Measurements from ENCODE around the gene NEK7.
"Not testable (repeated sequence)": the region's sequence is repeated elsewhere in the genome, so short reads cannot be mapped to it uniquely, and the experiment has no call there.

Gene NEK7

GRCh38 chr1:198220428-198220827, 63.6 kb downstream of the NEK7 start:
- H3K4me3 ChIP-seq = no peak overlapping the region
- H3K27ac ChIP-seq = peak overlapping the region in 1 of 2 donors; percentile 0
- TF ChIP-seq, protein P1, sequence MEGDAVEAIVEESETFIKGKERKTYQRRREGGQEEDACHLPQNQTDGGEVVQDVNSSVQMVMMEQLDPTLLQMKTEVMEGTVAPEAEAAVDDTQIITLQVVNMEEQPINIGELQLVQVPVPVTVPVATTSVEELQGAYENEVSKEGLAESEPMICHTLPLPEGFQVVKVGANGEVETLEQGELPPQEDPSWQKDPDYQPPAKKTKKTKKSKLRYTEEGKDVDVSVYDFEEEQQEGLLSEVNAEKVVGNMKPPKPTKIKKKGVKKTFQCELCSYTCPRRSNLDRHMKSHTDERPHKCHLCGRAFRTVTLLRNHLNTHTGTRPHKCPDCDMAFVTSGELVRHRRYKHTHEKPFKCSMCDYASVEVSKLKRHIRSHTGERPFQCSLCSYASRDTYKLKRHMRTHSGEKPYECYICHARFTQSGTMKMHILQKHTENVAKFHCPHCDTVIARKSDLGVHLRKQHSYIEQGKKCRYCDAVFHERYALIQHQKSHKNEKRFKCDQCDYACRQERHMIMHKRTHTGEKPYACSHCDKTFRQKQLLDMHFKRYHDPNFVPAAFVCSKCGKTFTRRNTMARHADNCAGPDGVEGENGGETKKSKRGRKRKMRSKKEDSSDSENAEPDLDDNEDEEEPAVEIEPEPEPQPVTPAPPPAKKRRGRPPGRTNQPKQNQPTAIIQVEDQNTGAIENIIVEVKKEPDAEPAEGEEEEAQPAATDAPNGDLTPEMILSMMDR (IDR thresholded peaks at IDR 0.05) = no peak
- DNase-seq (ENCODE audit: low spot score) = no peak

DNA sequence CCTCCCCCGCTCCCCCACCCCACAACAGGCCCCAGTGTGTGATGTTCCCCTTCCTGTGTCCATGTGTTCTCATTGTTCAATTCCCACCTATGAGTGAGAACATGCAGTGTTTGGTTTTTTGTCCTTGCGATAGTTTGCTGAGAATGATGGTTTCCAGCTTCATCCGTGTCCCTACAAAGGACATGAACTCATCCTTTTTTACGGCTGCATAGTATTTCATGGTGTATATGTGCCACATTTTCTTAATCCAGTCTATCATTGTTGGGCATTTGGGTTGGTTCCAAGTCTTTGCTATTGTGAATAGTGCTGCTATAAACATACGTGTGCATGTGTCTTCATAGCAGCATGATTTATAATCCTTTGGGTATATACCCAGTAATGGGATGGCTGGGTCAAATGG, 70.2 kb downstream of the NEK7 start:
- H3K27ac ChIP-seq; H3K4me3 ChIP-seq; DNase-seq (ENCODE audit: low spot score): not testable (repeated sequence)

- H3K27ac ChIP-seq; DNase-seq (ENCODE audit: low spot score); H3K4me3 ChIP-seq: not testable (repeated sequence)
Measured at GRCh38 chr1:198227454-198227853, 70.7 kb downstream of the NEK7 start.

GRCh38 chr1:198228925-198229324, 72.1 kb downstream of the NEK7 start:
- no peak overlapping the region for H3K27ac ChIP-seq
- no peak for DNase-seq (ENCODE audit: low spot score)
- TF ChIP-seq, protein P1 (IDR thresholded peaks at IDR 0.05) = no peak
- no peak overlapping the region for H3K4me3 ChIP-seq

DNA sequence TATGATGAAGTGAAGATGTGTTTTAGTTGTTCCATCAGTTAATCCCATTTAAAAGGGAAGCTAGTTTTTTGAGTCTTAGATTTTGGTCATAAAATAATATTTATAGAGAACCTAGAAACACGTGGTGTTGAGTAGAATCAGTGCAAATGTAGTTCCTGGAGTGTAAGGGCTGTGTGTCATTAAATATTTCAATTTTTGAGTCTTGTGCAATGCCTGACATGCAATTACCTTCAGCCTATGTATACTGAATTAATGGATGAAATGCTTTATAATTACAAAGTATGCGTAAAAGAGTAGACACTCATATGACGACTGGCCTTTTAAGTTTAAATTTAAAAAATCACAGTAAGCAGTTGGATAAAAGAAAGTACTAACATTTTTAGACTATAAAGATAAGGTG, 75.0 kb downstream of the NEK7 start:
- TF ChIP-seq, protein P1 (IDR thresholded peaks at IDR 0.05) = no peak
- H3K4me3 ChIP-seq = no peak overlapping the region
- DNase-seq (ENCODE audit: low spot score) = no peak
- H3K27ac ChIP-seq = no peak overlapping the region

- H3K27ac ChIP-seq = no peak overlapping the region
Measured at GRCh38 chr1:198232378-198232777, 75.6 kb downstream of the NEK7 start.

GRCh38 chr1:198232940-198233675, 76.3 kb downstream of the NEK7 start:
- DNase-seq (ENCODE audit: low spot score) = no peak
- H3K27ac ChIP-seq = no peak overlapping the region
- no peak overlapping the region for H3K4me3 ChIP-seq
- TF ChIP-seq, protein P1 (IDR thresholded peaks at IDR 0.05) = no peak

More at GRCh38 chr1:198232378-198232777, 75.6 kb downstream of the NEK7 start:
- no peak overlapping the region for H3K4me3 ChIP-seq
- no peak for DNase-seq (ENCODE audit: low spot score)
- TF ChIP-seq, protein P1 (IDR thresholded peaks at IDR 0.05) = no peak

GRCh38 chr1:198234520-198235251, 77.9 kb downstream of the NEK7 start:
- no peak for DNase-seq (ENCODE audit: low spot score)
- TF ChIP-seq, protein P1 (IDR thresholded peaks at IDR 0.05) = no peak
- Histone ChIP-seq H3K27ac (no peak overlapping the region), H3K4me3 (peak overlapping the region; percentile 45)
